ENCODE results near the gene TECTB. TPM values are rescaled to one million over a fixed set of nuclear protein-coding genes. Genes with fewer than 3 reads are reported as not detected.
"Not testable (repeated sequence)": the region's sequence is repeated elsewhere in the genome, so short reads cannot be mapped to it uniquely, and the experiment has no call there.

TECTB gene
- not detected for total RNA-seq

DNA sequence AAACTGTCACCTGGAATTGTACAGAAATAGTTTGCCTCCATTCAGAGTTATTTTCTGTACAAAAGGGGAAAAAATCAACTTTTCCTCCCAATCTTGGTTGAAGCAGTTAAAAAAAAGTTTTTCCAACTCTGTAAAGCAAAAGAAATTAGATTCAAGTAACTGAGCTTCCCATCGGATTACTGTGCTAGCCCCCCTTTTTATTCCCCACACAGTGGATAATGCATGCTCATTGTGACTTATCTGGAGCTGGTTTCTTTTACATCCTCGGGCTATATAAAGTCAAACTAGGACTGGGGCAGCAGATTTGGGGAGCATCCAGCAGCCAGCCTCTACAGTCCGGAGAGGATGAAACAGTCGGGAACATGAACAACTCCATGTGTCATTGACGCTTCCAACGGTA is at the start of gene TECTB:
Gene TECTB (plus strand): TSS at position 301 of the 400 bp plus-strand sequence. CDS start 335 bp downstream, outside the sequence.
- FAIRE-seq: no peak

DNA sequence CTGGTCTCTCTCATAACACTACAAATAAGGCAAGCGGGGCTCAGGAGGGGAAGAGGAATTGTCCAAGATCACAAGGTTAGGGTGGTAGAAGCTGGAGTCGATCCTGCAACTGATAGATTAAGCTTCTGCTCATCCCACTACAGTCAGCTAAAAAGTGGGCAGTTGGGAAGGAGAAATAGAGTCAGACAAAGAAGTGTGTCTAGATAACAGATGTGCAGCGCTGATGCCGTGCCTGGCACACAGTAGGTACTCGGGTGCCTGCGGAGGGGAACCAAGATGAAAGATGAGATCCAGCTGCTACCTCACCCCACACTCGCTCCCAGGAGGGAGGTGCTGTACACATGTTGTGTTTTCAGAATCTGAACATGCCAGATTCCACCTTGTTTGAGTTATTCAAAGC is 48.1 kb upstream of the TECTB start:
- FAIRE-seq (no peak), DNase-seq (ENCODE audit: low spot score in 2 of 2) (no peak)

More for the DNA sequence above, at the start of gene TECTB:
- no peak for DNase-seq (ENCODE audit: low spot score in 2 of 2)

DNA sequence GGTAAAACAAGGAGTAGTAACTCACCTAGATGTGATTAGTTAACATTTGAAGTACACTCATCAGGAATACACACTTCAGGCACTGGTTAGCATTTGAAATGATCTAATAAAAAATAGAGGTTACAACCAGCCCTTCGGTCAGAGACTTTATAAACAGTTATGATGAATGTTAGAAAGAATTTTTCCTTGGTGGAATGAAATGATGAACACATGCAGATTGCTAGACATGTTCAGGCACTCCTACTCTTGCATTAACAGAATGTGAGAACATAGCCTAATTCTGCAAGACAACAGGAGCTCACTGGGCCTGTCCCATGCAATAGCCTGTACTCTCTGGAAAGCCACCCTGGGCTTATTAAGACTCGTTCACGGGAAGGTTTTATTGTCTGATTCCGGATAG is 47.3 kb upstream of the TECTB start:
- no peak for FAIRE-seq
- DNase-seq (ENCODE audit: low spot score in 2 of 2): no peak

- no peak for FAIRE-seq
- no peak for DNase-seq (ENCODE audit: low spot score in 2 of 2)
Observed at GRCh38 chr10:112236486-112236885, 46.7 kb upstream of the TECTB start.

DNA sequence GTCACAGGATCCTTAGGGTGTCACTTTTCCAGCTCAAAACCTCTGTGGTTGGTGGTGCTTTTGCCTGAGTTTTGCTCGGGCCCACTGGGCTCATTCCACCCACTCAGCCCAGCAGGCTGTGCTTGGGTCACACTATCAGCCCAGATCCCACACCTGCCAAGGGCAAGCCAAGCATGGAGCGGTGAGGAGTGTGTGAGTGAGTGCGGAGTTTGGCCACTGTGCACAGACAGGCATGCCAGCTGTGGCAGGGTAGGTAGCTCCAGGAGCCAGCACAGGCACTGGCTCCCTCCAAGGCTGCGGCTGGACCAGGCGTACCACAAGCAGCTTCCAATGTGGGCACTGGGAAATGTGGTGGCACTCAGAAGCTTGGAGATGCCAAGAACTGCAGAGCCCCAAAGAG is 43.9 kb upstream of the TECTB start:
- no peak for DNase-seq (ENCODE audit: low spot score in 2 of 2)
- no peak for FAIRE-seq

GRCh38 chr10:112240441-112240840 is 42.8 kb upstream of the TECTB start:
- no peak for DNase-seq (ENCODE audit: low spot score in 2 of 2)
- FAIRE-seq: no peak

- no peak for FAIRE-seq
- no peak for DNase-seq (ENCODE audit: low spot score in 2 of 2)
Observed at GRCh38 chr10:112241651-112242341, 41.4 kb upstream of the TECTB start.

DNA sequence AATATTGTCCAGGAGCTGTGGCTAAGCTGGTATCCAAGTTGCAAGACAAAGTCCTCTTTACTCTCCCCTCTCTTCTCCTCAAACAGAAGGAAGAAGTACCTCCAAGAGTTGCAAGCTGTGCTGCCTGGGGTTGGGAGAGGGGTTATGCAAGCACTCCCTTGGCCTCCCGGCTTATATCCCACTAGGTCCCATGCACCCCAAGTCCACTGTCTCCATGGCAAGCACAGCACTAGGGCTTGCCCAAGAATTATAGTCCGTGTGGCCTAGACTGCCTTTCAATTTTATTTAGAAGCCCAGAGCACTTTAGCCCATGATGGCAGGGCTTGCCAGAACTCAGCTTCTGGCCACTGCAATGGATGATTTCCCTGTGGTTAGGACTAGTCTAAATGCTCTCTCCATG is 40.4 kb upstream of the TECTB start:
- DNase-seq (ENCODE audit: low spot score in 2 of 2) (no peak), FAIRE-seq (no peak)

GRCh38 chr10:112243713-112244112 is 39.5 kb upstream of the TECTB start:
- DNase-seq (ENCODE audit: low spot score in 2 of 2) (no peak), FAIRE-seq (no peak)

GRCh38 chr10:112244197-112244596 is 39.0 kb upstream of the TECTB start:
- DNase-seq (ENCODE audit: low spot score in 2 of 2): no peak

DNA sequence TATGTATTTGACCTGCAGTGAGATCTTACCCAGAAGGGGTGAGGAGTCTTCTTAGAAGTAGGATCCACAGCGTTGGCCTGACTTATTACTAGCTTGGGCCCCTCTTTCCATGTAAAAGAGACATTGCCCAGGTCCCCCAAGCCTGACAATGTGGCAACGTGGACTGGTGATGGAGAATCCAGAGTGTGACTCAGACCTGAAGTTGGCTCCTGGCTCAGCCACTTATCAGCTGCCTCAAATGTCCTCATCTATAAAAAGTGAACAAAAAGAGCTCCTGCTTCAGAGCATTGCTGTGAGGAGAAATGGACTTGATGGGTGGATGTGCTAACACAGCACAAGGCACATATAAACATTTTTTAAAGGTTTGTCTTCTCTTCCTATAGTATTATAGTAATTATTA is 35.4 kb upstream of the TECTB start:
- no peak for FAIRE-seq

More at GRCh38 chr10:112244197-112244596, 39.0 kb upstream of the TECTB start:
- no peak for FAIRE-seq

DNA sequence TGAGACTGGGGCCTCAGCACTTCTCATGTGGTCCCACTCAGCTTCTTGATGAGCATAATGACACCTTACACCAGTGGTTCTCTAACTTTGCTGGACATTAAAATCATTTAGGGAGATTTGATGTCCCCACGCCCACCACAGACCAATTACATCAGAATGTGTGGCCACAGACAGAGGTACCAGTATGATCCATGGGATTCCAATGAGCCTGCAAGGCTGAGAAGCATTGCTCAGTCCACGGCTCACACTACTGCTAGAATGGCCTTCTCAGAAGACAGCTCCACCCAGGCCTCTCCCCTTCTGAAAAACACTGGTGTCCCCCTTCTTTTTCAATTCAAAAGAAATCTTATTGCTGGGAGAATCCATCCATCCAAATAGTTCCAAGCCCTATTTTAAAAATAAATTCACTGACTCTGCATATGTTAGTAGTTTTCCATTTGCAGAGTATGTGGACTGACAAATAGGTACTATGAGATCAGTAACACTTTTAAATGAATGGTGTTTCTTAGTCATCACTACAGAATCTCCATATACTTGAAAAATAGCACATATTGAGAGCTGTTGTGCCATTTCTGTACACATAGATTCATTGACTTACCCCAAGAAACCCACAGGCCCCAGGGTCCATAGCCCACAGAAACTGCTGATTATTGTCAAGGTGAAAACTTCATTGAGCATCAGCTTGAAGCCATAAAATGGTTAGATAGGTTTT is 34.5 kb upstream of the TECTB start:
- no peak for DNase-seq (ENCODE audit: low spot score in 2 of 2)
- no peak for FAIRE-seq

More for the DNA sequence above, 35.4 kb upstream of the TECTB start:
- DNase-seq (ENCODE audit: low spot score in 2 of 2): no peak

- FAIRE-seq (no peak), DNase-seq (ENCODE audit: low spot score in 2 of 2) (no peak)
Observed at GRCh38 chr10:112249722-112250121, 33.5 kb upstream of the TECTB start.

DNA sequence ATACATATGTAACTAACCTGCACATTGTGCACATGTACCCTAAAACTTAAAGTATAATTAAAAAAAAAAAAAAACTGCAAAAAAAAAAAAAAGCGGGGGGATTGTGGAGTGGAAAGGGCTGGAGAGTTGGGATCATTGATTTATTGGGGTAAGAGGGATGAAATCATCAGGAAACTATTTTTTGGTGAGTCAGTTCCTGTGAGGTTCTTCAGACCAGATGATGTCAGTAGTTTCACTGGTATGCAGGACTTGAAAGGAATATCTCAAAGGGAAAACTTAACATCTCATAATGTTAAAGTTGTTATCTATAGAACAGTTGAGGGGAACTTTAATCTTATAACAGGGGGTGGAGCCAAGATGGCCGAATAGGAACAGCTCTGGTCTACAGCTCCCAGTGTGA is 32.6 kb upstream of the TECTB start:
- FAIRE-seq: no peak

GRCh38 chr10:112251238-112251637 is 32.0 kb upstream of the TECTB start:
- FAIRE-seq; DNase-seq (ENCODE audit: low spot score in 2 of 2): not testable (repeated sequence)

More for the DNA sequence above, 32.6 kb upstream of the TECTB start:
- no peak for DNase-seq (ENCODE audit: low spot score in 2 of 2)

DNA sequence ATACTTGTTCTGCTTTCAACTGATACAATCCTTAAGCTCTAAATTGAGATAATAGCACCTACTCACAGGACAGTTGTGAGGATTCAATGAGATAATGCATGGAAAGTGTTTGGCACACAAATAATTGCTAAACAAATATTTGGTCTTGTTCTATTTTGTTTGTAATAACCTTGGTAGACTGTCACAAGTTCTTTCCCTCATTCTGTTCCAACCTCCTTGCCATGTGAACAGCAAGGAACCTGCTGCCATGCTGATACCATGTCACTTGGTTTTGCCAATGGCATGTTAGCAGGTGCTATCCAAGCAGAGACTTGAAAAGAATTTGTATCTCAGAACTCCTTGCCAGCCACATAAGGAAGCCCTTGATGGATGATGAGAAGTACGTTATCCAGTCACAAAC is 24.8 kb upstream of the TECTB start:
- FAIRE-seq: no peak

GRCh38 chr10:112259688-112260087 is 23.5 kb upstream of the TECTB start:
- FAIRE-seq: no peak
- no peak for DNase-seq (ENCODE audit: low spot score in 2 of 2)

More for the DNA sequence above, 24.8 kb upstream of the TECTB start:
- DNase-seq (ENCODE audit: low spot score in 2 of 2): no peak

DNA sequence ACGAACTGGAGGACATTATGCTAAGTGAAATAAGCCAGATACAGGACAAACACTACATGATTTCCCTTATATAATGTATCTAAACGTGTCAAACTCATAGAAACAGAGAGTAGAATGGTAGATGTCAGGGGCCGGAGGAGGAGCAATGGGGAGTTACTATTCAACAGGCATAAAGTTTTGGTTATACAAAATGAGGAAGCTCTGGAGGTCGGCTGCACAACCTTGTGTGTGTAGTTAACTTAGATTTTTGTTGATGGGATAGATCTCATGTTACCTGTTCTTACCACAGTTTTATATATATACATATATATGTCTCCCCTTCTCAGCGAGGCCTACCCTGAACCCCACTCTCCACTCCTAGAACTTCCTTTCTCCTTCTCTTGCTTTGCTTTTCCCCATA is 22.4 kb upstream of the TECTB start:
- FAIRE-seq: no peak

GRCh38 chr10:112261281-112261822 is 21.8 kb upstream of the TECTB start:
- FAIRE-seq (no peak), DNase-seq (ENCODE audit: low spot score in 2 of 2) (no peak)

More for the DNA sequence above, 22.4 kb upstream of the TECTB start:
- DNase-seq (ENCODE audit: low spot score in 2 of 2): no peak

- FAIRE-seq (no peak), DNase-seq (ENCODE audit: low spot score in 2 of 2) (no peak)
Observed at GRCh38 chr10:112262546-112262945, 20.7 kb upstream of the TECTB start.

- no peak for DNase-seq (ENCODE audit: low spot score in 2 of 2)
- no peak for FAIRE-seq
Observed at GRCh38 chr10:112265745-112266144, 17.5 kb upstream of the TECTB start.

DNA sequence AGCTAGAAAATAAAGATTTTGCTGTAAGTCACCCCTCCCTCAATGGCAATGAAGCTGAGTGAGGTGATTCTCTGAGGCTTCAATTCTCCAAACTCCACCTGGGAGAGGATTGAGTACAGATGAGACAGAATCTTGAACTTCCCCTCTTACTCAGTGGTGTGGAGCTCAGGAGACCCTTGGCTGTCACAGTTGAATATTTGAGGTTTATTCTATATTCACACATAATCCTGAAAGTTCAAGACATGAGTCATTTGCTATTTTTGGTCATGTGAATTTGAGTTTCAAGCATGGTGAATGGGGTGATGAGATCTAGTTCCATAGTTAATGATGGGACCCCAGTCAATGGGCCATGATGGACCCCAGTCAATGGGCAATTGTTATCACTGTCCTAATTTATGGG is 13.9 kb upstream of the TECTB start:
- FAIRE-seq (no peak), DNase-seq (ENCODE audit: low spot score in 2 of 2) (no peak)

All from frontal cortex (tissue), 4 donors.